HEK293 (cell line): ENCODE data around the gene RAB6A.

Source experiments
- CTCF ChIA-PET: fragments of 350-600 bp; formaldehyde crosslinking; extraction: SDS; loops from one replicate; lab custom pipeline; 2021; ENCODE audit warnings: antibody characterized with exemption; lab: Yijun Ruan, JAX
- POLR2A ChIA-PET: fragments of 300-600 bp; formaldehyde crosslinking; extraction: SDS; loops from one replicate; lab custom pipeline; 2020; ENCODE audit warnings: antibody characterized with exemption, inconsistent platforms; lab: Yijun Ruan, JAX
- H3K27ac ChIP-seq: fragments of 200-500 bp; sonication (Bioruptor generic); 2 replicates; pipeline ENCODE4 v1.5.1; 2014; ENCODE audit warnings: low read depth, low read length, control low read depth, inconsistent platforms; ENCODE audit errors: extremely low read depth
- H3K36me3 ChIP-seq, 2 experiments: fragments of 200-500 bp in 1 of 2; sonication (Bioruptor generic) in 1 of 2; 1 replicate in 1 of 2; 2 replicates in 1 of 2; pipeline ENCODE4 v1.5.1; 2014 to 2017; ENCODE audit warnings: inconsistent platforms in 2 of 2, low read length in 2 of 2; ENCODE audit not compliant: control insufficient read depth in 2 of 2, insufficient read depth in 1 of 2
- H3K4me1 ChIP-seq: fragments of 200-500 bp; sonication (Bioruptor generic); 2 replicates; pipeline ENCODE4 v1.5.1; 2014; ENCODE audit warnings: mild to moderate bottlenecking, low read length, inconsistent platforms; ENCODE audit not compliant: control insufficient read depth, insufficient read depth
- H3K4me3 ChIP-seq: 2 replicates; pipeline ENCODE4 v1.5.1; 2011; ENCODE audit warnings: low read depth, mild to moderate bottlenecking, control low read depth, low read length, moderate library complexity
- H3K9me3 ChIP-seq: fragments of 200-500 bp; sonication (Bioruptor generic); 2 replicates; pipeline ENCODE4 v1.5.1; 2014; ENCODE audit warnings: low read depth, low read length, inconsistent platforms; ENCODE audit not compliant: control insufficient read depth, insufficient read depth
- KLF10 ChIP-seq: fragments of 450-650 bp; IDR thresholded peaks from 2 replicates; pipeline ENCODE4 v1.5.1; 2018; ENCODE audit warnings: missing biosample characterization, mild to moderate bottlenecking, missing genetic modification characterization
- SP3 ChIP-seq: fragments of 450-650 bp; formaldehyde crosslinking; IDR thresholded peaks from 2 replicates; pipeline ENCODE4 v1.5.1; 2016; ENCODE audit warnings: missing biosample characterization, missing genetic modification characterization
- TSHZ1 ChIP-seq: fragments of 450-650 bp; formaldehyde crosslinking; IDR thresholded peaks from 2 replicates; pipeline ENCODE4 v1.5.1; 2016; ENCODE audit warnings: missing biosample characterization, missing genetic modification characterization, borderline replicate concordance
- ZBTB1 ChIP-seq: fragments of 450-650 bp; formaldehyde crosslinking; IDR thresholded peaks from 2 replicates; pipeline ENCODE4 v1.5.1; 2016; ENCODE audit warnings: missing biosample characterization, missing genetic modification characterization
- ZNF221 ChIP-seq: fragments of 450-650 bp; formaldehyde crosslinking; IDR thresholded peaks from 2 replicates; pipeline ENCODE4 v1.5.1; 2017; ENCODE audit warnings: missing biosample characterization, missing genetic modification characterization, borderline replicate concordance
- ZNF280D ChIP-seq: fragments of 450-650 bp; formaldehyde crosslinking; IDR thresholded peaks from 2 replicates; pipeline ENCODE4 v1.5.1; 2016; ENCODE audit warnings: missing biosample characterization, missing genetic modification characterization
- ZNF324 ChIP-seq: fragments of 450-650 bp; formaldehyde crosslinking; IDR thresholded peaks from 2 replicates; pipeline ENCODE4 v1.5.1; 2016; ENCODE audit warnings: missing biosample characterization, missing genetic modification characterization
- ZNF398 ChIP-seq: fragments of 450-650 bp; formaldehyde crosslinking; IDR thresholded peaks from 2 replicates; pipeline ENCODE4 v1.5.1; 2017; ENCODE audit warnings: missing biosample characterization, missing genetic modification characterization
- ZNF404 ChIP-seq: fragments of 450-650 bp; formaldehyde crosslinking; IDR thresholded peaks from 2 replicates; pipeline ENCODE4 v1.5.1; 2017; ENCODE audit warnings: missing biosample characterization, missing genetic modification characterization
- ZNF510 ChIP-seq: fragments of 450-650 bp; formaldehyde crosslinking; IDR thresholded peaks from 2 replicates; pipeline ENCODE4 v1.5.1; 2018; ENCODE audit warnings: mild to moderate bottlenecking, missing genetic modification characterization, missing biosample characterization; ENCODE audit not compliant: insufficient replicate concordance
- ZNF544 ChIP-seq: fragments of 450-650 bp; formaldehyde crosslinking; IDR thresholded peaks from 2 replicates; pipeline ENCODE4 v1.5.0; 2017; ENCODE audit warnings: missing biosample characterization, missing genetic modification characterization
- ZNF555 ChIP-seq: fragments of 450-650 bp; formaldehyde crosslinking; conservative IDR thresholded peaks from 2 replicates; pipeline ENCODE4 v1.5.1; 2017; ENCODE audit warnings: missing biosample characterization, mild to moderate bottlenecking, missing genetic modification characterization, inconsistent platforms
- ZNF571 ChIP-seq: fragments of 450-650 bp; formaldehyde crosslinking; IDR thresholded peaks from 2 replicates; pipeline ENCODE4 v1.5.0; 2017; ENCODE audit warnings: missing biosample characterization, missing genetic modification characterization
- ZNF585B ChIP-seq: fragments of 450-650 bp; formaldehyde crosslinking; IDR thresholded peaks from 2 replicates; pipeline ENCODE4 v1.5.1; 2016; ENCODE audit warnings: missing biosample characterization, missing genetic modification characterization
- ZNF654 ChIP-seq: fragments of 450-650 bp; formaldehyde crosslinking; IDR thresholded peaks from 2 replicates; pipeline ENCODE4 v1.5.1; 2016; ENCODE audit warnings: low read depth, missing biosample characterization, missing genetic modification characterization
- ZNF776 ChIP-seq: fragments of 450-650 bp; formaldehyde crosslinking; IDR thresholded peaks from 2 replicates; pipeline ENCODE4 v1.5.0; 2017; ENCODE audit warnings: missing biosample characterization, missing genetic modification characterization, borderline replicate concordance

Gene RAB6A

GRCh38 chr11:73667891-73668290 lies 93.0 kb downstream of the RAB6A start (continued):
- TF ChIP-seq TSHZ1 (no peak), ZNF404 (tag by site-specific recombination) (no peak), ZNF555 (tag by site-specific recombination) (no peak), ZBTB1 (tag by site-specific recombination) (no peak), ZNF544 (tag by site-specific recombination) (no peak), ZNF221 (tag by site-specific recombination) (no peak), ZNF654 (tag by site-specific recombination) (no peak), SP3 (tag by site-specific recombination) (no peak), ZNF510 (tag by site-specific recombination) (no peak), ZNF324 (tag by site-specific recombination) (no peak), KLF10 (tag by site-specific recombination) (no peak)
- TF ChIP-seq, all 188 proteins: peak for 0

- H3K27ac ChIP-seq, result no peak overlapping the region
- H3K4me1 ChIP-seq, result no peaks in the 10 kb centered on the region
- H3K9me3 ChIP-seq, result no peaks in the 10 kb centered on the region
- no peaks in the 10 kb centered on the region for H3K36me3 ChIP-seq
- no peak for TF ChIP-seq ZNF571 (tag by site-specific recombination)
- no peak for TF ChIP-seq ZNF280D (tag by site-specific recombination)
- no peak for TF ChIP-seq ZNF585B (tag by site-specific recombination)
- no peak for TF ChIP-seq ZNF776
- TF ChIP-seq ZNF398 (tag by site-specific recombination), result no peak
- CTCF ChIA-PET, result interaction anchor here (0.6 to 1.2 kb wide), 3 partner anchors 19 to 91 kb away, joined by 3 to 6 read pairs (median 3); no protein-coding TSS in a partner anchor
- H3K4me3 ChIP-seq, result no peak overlapping the region
- POLR2A ChIA-PET, result no interaction called here
Measured at GRCh38 chr11:73664877-73665276, 96.0 kb downstream of the RAB6A start.
